ENCODE measurements around the gene CRY2. TPM values are rescaled to one million over a fixed set of nuclear protein-coding genes. Genes with fewer than 3 reads are reported as not detected.

The CRY2 gene
- total RNA-seq, result 10 to 100 TPM; 26.0 to 52.0 (median 28.8) TPM
- long read RNA-seq, donor 1, full-length matches to known transcripts, result 10 of 42 reads
- long read RNA-seq, donor 1, partial matches to known transcripts, result 23 of 42 reads
- long read RNA-seq, donor 1, other reads (novel, unspliced or antisense), result 9 of 42 reads
- long read RNA-seq, donor 2, full-length matches to known transcripts, result 3 of 6 reads
- long read RNA-seq, donor 2, partial matches to known transcripts, result 3 of 6 reads
- long read RNA-seq, donor 2, other reads (novel, unspliced or antisense), result 0 of 6 reads

- peak within 1 kb of the TSS; percentile 76 for H3K4me3 ChIP-seq
- H3K36me3 ChIP-seq (ENCODE audit: low read depth), result no peaks in the 10 kb centered on the region
- ATAC-seq (peak; percentile 92), DNase-seq (peak; percentile 99 to 100 (median 100))
- intact Hi-C loops (cut with DNase I, micrococcal nuclease), result loop anchor here in 1 of 2 donors (10.0 kb wide), 1 partner anchor 158 kb away; no protein-coding TSS in a partner anchor
- no peak for TF ChIP-seq CTCF (IDR thresholded peaks at IDR 0.05)
- no peaks in the 10 kb centered on the region for H3K9me3 ChIP-seq
- peaks cover 31% of the 10 kb centered on the region for H3K4me1 ChIP-seq (ENCODE audit: low read depth)
Measured at GRCh38 chr11:45846974-45847910, at the start of gene CRY2. Gene CRY2 (plus strand): TSS chr11:45847475. CDS start chr11:45847491, 16 bp downstream.

GRCh38 chr11:45798793-45799441, 48.4 kb upstream of the CRY2 start:
- Histone ChIP-seq H3K4me3 (no peak overlapping the region), H3K9me3 (no peaks in the 10 kb centered on the region), H3K36me3 (ENCODE audit: low read depth) (no peaks in the 10 kb centered on the region), H3K4me1 (ENCODE audit: low read depth) (peaks cover 14% of the 10 kb centered on the region)
- intact Hi-C loops (cut with DNase I, micrococcal nuclease), result no loop called here
- ATAC-seq (no peak), DNase-seq (no peak)
- TF ChIP-seq CTCF (IDR thresholded peaks at IDR 0.05), result no peak

GRCh38 chr11:45799562-45799961, 47.7 kb upstream of the CRY2 start:
- Histone ChIP-seq H3K4me1 (ENCODE audit: low read depth) (peaks cover 14% of the 10 kb centered on the region), H3K4me3 (no peak overlapping the region), H3K36me3 (ENCODE audit: low read depth) (no peaks in the 10 kb centered on the region), H3K9me3 (no peaks in the 10 kb centered on the region)
- no peak for TF ChIP-seq CTCF (IDR thresholded peaks at IDR 0.05)
- DNase-seq, result no peak
- intact Hi-C loops (cut with DNase I, micrococcal nuclease), result no loop called here
- no peak for ATAC-seq

- no peak for TF ChIP-seq CTCF (IDR thresholded peaks at IDR 0.05)
- H3K4me1 ChIP-seq (ENCODE audit: low read depth), result peaks cover 14% of the 10 kb centered on the region
- H3K4me3 ChIP-seq, result no peak overlapping the region
- DNase-seq (no peak), ATAC-seq (no peak)
- intact Hi-C loops (cut with DNase I, micrococcal nuclease), result no loop called here
- H3K9me3 ChIP-seq, result no peaks in the 10 kb centered on the region
- no peaks in the 10 kb centered on the region for H3K36me3 ChIP-seq (ENCODE audit: low read depth)
Measured at GRCh38 chr11:45800261-45800660, 47.0 kb upstream of the CRY2 start.

- no peaks in the 10 kb centered on the region for H3K9me3 ChIP-seq
- intact Hi-C loops (cut with DNase I, micrococcal nuclease), result no loop called here
- H3K4me3 ChIP-seq, result no peak overlapping the region
- peaks cover 27% of the 10 kb centered on the region for H3K4me1 ChIP-seq (ENCODE audit: low read depth)
- DNase-seq (peak in 1 of 3 donors; percentile 77), ATAC-seq (peak; percentile 37)
- no peaks in the 10 kb centered on the region for H3K36me3 ChIP-seq (ENCODE audit: low read depth)
- TF ChIP-seq CTCF (IDR thresholded peaks at IDR 0.05), result no peak
Measured at GRCh38 chr11:45801723-45802315, 45.5 kb upstream of the CRY2 start.

Data from mucosa of descending colon (tissue), 3 donors.